Activated CD4-positive, CD25-positive, alpha-beta regulatory T cell treated with anti-CD3 and anti-CD28 coated beads, Interleukin-2, amount 50 U/mL, for 16 hours (primary cell): ENCODE results near the gene CAMK1D.
"Not testable (repeated sequence)": the region's sequence is repeated elsewhere in the genome, so short reads cannot be mapped to it uniquely, and the experiment has no call there.

Source experiments
- DNase-seq: peaks from one replicate; pipeline ENCODE4 v3.0.0-alpha.2; 2020; ENCODE audit warnings: low read depth, low spot score

The CAMK1D gene

DNA sequence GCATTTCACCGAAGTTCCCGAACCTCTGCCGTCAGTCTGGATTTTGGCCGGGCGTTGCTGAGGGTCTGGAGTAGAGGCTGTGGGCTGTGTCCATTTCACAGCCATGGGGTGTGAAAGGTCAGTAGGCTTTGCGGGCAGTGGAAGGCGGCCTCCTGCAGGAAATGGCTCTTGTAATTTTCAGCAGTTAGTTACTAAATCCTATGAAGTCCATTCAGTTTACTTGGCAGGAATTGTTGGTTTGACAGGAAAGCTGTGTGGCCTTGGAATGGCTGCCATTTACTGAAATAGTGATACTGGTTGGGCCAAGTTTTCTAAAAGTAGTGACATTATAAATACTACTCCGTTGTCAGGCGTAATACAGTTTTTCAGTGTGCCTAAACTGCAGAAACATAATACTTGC, 348.4 kb downstream of the CAMK1D start:
- DNase-seq: no peak

- DNase-seq: no peak
Observed at GRCh38 chr10:12699258-12699700, 349.9 kb downstream of the CAMK1D start.

DNA sequence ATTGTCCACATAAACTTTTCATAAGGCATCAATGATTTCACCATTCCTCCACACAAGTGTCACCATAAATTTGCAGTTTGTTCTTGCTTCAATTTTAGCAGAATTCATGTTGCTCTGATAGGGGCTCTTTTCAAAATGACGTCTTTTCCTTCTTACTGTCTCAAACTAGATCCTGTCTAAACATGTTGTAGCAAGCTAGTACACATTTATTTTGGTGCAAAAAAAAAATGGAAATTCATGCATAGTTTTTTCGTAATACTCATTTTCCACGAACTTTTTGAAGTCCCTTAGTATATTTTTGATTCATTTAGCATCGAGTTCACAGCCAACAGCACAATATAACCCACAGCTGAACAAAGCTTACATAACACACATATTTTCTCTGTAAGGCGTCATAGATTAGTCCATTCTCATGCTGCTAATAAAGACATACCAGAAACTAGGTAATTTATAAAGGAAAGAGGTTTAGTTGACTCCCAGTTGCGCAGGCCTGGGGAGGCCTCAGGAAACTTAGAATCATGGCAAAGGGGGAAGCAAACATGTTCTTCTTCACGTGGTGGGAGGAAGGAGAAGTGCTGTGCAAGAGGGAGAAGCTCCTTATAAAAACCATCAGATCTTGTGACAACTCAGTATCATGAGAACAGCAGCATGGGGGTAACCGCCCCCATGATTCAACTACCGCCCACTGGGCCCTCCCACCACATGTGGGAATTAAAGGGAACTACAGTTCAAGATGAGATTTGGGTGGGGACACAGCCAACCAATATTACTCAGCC, 350.6 kb downstream of the CAMK1D start:
- no peak for DNase-seq

DNA sequence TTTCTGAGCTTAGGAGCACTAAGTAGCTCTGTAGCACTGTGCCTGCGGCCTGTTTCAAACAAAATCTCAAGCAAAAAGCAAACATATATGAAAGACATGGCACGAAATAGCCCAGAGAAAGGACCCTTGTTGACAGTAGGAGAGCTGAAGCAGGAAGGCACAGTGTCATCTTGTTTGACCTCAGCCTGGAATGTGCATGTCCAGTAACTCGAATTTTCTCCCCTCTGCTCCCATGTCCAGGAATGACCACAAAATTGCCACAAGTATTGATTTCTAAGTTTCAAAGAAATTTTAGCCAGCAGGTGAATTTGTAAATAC, 351.2 kb downstream of the CAMK1D start:
- DNase-seq: no peak

DNA sequence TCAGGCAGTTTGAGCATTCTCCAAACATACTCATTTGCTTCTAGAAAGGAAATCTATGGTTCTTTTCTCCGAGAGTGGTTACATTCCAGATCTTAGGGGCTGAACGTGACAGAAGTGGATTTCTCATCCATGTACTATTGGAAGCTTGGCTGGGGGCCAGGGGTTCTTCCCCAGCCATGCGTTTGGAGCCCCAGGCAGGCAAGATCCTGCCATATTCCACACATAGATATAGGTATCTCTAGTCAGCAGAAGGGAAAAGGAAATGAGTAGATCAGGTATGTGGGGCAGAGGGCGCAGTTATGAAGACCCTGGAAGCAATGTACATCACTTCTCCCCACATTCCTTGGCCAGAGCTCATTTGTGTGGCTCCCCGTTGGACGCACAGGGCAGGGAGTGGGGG, 352.3 kb downstream of the CAMK1D start:
- DNase-seq: no peak

DNA sequence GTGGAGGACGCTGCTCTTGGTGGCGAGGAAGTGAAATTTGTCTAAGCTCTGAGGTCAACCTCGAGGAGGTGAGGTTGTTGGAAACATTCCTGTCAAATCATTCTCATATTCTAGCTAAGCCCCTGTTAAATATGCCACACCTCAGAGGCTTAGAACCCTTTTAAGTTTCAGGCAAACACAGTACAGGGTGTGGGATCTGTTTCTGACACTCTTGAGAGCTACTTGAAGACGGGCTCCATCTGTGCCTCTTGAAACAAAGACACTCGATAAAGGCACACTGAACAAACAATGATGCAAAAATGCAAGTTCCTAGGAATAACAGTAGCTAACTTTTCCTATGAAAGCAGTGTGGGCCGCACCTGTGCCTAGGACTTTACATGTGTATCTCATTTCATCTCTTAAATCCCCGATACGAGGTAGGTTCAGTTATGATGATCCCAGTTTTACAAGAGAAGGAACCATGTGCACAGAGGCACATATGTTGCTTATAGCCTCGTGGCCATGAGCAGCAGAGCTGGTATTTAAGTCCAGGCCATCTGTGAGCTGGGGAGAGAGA, 352.9 kb downstream of the CAMK1D start:
- no peak for DNase-seq

GRCh38 chr10:12703126-12703525, 353.8 kb downstream of the CAMK1D start:
- DNase-seq: no peak

- no peak for DNase-seq
Observed at GRCh38 chr10:12703813-12704212, 354.5 kb downstream of the CAMK1D start.

DNA sequence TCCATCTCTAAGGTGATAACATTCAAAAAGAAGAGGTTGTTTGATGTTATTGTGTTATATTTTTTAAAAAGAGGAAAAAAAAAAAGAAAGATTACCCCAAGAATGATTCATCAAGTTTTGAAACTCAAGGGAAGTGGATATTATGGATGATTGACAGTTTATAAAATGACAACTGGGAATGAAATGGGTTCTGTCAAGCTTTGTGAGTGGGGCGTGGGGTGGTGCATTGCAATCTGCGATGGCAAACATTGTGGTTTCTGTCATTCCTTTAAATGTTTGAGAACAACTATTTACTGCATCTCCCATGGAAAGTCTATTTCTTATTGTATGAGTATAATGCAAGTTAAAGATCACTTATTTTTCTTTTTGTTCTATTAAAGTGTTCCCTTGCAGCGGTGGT, 355.1 kb downstream of the CAMK1D start:
- DNase-seq: no peak

GRCh38 chr10:12705943-12706342, 356.6 kb downstream of the CAMK1D start:
- DNase-seq: no peak

GRCh38 chr10:12707461-12708185, 358.3 kb downstream of the CAMK1D start:
- DNase-seq: no peak

- DNase-seq: no peak
Observed at GRCh38 chr10:12709000-12709401, 359.7 kb downstream of the CAMK1D start.

DNA sequence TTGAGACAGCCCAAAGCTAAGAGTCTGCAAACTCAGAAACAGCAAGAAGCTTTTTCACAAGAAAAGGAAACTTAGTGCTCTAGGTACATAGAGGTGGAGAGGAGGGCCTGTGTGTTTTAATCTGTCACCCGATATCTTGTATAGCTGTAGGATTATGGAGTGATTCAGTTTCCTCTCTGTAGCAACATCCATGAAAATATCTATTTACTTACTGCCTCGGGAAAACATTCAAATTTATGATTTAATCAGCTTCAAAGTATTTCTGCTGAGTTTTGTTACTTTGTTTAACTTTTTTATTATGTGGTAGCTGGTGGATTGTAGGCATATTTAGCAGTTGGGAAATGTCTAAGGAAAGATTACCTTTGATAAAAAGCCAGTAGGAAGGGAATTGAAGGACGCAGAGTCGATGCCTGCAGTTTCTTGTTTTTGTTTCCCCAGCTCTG, 360.2 kb downstream of the CAMK1D start:
- DNase-seq: no peak

DNA sequence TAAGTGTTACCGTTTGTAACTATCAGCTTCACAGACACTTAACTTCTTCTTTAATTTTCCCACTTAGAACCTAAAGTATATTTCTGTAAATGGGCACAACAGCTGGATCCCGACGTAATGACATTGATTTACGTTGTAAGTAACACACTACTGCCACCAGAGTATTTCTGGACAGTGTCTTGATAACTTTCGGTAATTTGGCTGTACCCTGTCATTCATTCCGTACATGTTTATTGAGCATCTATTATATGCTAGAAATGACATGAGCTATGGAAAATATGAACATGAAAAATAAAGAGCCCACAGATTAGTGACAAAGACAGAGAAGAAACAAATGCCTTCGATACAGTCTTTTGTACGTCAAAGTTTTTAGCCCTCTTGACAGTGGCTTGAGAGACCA, 360.8 kb downstream of the CAMK1D start:
- DNase-seq: no peak

GRCh38 chr10:12710594-12711349, 361.4 kb downstream of the CAMK1D start:
- DNase-seq: peak; percentile 60

DNA sequence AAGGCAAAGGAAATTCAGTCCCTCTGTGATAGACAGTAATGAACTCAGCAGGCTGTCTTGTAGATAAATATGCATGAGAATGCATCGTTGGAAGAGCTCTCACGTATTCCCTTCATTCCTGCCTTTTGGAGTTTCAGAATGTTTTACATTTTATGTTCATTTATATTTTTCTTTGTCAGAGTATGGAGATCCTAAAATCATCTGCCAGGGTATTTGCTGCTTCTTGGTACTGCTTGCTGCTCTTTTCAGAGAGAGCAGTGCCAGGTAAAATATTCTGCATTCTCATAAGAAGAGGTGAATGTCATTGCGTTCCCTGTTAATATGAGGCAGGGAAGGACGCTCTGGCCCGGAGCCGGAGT, 362.0 kb downstream of the CAMK1D start:
- no peak for DNase-seq

DNA sequence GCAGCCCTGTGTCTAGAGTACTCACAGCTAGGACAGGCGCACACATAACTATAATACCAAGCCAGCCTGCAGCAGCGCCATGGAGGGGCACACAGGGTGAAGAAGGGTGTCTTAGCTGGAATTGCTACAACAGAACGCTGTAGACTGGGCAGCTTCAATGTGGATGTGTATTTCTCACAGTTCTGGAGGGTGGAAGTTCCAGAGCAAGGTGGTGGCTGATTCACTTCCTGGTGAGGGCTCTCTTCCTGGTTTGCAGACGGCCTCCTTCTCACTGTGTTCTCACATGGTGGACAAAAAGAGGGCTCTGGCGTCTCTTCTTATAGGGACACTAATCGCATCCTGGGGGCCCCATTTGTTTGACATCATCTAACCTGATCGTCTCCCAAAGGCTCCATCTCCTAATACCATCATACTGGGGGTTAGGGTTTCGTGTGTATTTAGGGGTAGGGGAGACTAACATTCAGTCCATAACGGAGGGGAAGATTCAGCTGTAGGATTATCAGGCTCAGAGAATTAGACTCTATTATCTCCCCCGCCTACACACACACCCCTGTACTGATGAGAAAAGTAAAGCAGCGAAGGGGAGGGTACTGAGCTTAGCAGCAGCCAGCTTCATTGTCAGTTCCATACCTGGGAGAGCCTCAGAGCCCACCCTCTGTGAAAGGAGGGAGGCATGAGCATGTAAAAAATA, 363.1 kb downstream of the CAMK1D start:
- DNase-seq: no peak

GRCh38 chr10:12712984-12713316, 363.6 kb downstream of the CAMK1D start:
- DNase-seq: not testable (repeated sequence)

- no peak for DNase-seq
Observed at GRCh38 chr10:12716042-12716441, 366.7 kb downstream of the CAMK1D start.

DNA sequence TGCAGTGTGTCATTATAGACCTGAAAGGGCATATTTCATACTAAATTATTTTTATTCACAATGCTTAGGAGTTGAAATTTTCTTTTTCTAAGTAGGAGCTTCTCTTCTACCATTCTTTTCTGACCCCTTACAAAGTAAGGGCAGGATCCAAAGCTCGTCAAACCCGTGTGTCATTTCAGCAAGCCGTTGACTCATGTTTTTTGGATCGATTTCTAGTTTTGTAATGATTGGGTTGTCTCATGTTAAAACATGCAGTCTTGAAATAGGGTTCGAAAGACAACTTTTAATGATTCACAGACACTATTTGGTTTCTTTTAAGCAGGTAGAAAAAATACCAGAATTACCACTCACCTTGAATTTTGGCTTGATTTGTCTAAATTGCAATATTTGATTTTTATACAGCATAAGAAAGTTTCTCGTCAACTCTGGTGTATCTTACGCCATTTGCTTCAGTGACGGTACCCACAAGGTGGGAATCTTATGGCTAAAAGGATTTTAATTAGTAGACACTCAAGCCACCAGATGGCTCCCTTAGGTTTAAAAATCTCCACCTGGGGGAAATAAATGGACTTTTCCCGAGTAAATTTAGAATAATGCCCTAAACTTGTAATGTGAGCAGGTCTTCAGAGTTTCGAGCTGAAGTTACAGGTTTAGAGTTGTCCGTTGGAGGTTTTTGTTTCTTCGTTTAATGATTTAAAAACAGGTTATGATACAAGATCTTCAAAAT, 368.8 kb downstream of the CAMK1D start:
- no peak for DNase-seq

DNA sequence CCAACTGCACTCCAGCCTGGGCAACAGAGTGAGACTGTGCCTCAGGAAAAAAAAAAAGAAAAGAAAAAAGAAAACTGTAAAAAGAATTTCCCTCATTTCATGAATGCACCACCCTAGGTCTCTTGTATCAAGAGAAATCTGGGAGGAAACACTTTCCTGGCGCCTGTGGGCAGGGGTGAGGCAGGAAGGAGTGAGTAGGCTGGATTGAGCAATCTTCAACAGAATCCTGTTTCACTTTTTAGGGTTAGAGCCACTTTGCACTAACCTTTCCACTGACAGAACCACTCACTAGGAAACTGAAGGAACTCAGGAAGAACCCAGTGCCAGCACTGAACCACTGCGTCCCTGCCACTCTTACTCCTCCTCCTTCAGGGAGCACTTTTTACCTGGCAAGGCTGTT, 370.0 kb downstream of the CAMK1D start:
- DNase-seq: no peak
